Esophagus squamous epithelium (tissue), 5 donors: ENCODE measurements around the gene TSC2. TPM values are rescaled to one million over a fixed set of nuclear protein-coding genes. Genes with fewer than 3 reads are reported as not detected.
A peak's percentile ranks its signal among the peaks of the same experiment; 100 is the strongest.
"Not testable (repeated sequence)": the region's sequence is repeated elsewhere in the genome, so short reads cannot be mapped to it uniquely, and the experiment has no call there.

Source experiments
- DNase-seq: peaks from one replicate; lab custom pipeline; 2025; lab: John Stamatoyannopoulos, UW
- H3K27ac ChIP-seq, 4 donors: fragments of 200-600 bp; sonication (generic); one replicate each; pipeline ENCODE4 v1.5.1; 2016 to 2019; ENCODE audit warnings: mild to moderate bottlenecking in 1 of 4
- H3K27me3 ChIP-seq, 4 donors: fragments of 200-600 bp; sonication (generic); 1 replicate in 3 of 4; 2 replicates in 1 of 4; pipeline versions ENCODE4 v1.5.1 to v1.6.0; 2017 to 2021; ENCODE audit warnings: antibody characterized with exemption in 1 of 4
- H3K36me3 ChIP-seq, 3 donors: fragments of 200-600 bp; sonication (generic); one replicate each; pipeline ENCODE4 v1.5.1; 2016 to 2019
- H3K4me1 ChIP-seq, 3 donors: fragments of 200-600 bp; sonication (generic); one replicate each; pipeline ENCODE4 v1.5.1; 2017 to 2019
- H3K4me3 ChIP-seq, 4 donors: fragments of 200-600 bp; sonication (generic); 1 replicate in 3 of 4; 2 replicates in 1 of 4; pipeline ENCODE4 v1.5.1; 2016 to 2019; ENCODE audit warnings: mild to moderate bottlenecking in 2 of 4, moderate library complexity in 1 of 4
- H3K9me3 ChIP-seq, 3 donors: fragments of 200-600 bp; sonication (generic); one replicate each; pipeline ENCODE4 v1.5.1; 2016 to 2019
- POLR2A ChIP-seq, 4 donors: fragments of 450-650 bp; IDR thresholded peaks; one replicate each; pipeline ENCODE4 v1.6.1; 2017; ENCODE audit warnings: antibody characterized with exemption in 4 of 4, mild to moderate bottlenecking in 4 of 4, moderate library complexity in 3 of 4
- WGBS, 2 donors: methylation state at CpG; one replicate each; pipeline ENCODE4 v1.1.5; 2018; 5-methylcytosine and 5-hydroxymethylcytosine counted together
- intact Hi-C: fragments of 100-400 bp; cut with DNase I; formaldehyde crosslinking; loops from one replicate; pipeline ENCODE4 v1.15.0; 2022
- total RNA-seq, 4 donors: library from RNA; depleted of rRNA; stranded (reverse); fragments of >200 nt; gene quantifications; one replicate each; pipeline ENCODE4 v1.1.0, GENCODE V29; 2016
- TF ChIP-seq, protein P1 (sequence below), 6 experiments: fragments of 450-650 bp in 4 of 6; fragments of 200-600 bp in 2 of 6; sonication (generic) in 2 of 6; IDR thresholded peaks; one replicate each; pipeline ENCODE4 v1.5.1; 2016 to 2019; ENCODE audit warnings: antibody characterized with exemption in 6 of 6, mild to moderate bottlenecking in 4 of 6, moderate library complexity in 4 of 6
- donor health status: DM: yes; HTN: yes; CAD: no.

Gene TSC2
- total RNA-seq, 4 donors from 2014 or later: 22.8 to 79.7 (median 41.2) TPM

GRCh38 chr16:2009791-2010510, 37.8 kb upstream of the TSC2 start, which contains the start of gene ZNF598:
ZNF598 (minus strand) TSS chr16:2009821.
- 1 to 2% methylated on average over 9 to 16 of the region's 52 CpGs for WGBS, 2 donors
- Histone ChIP-seq H3K4me1 (peaks cover 33 to 58% (median 44%) of the 10 kb centered on the region in 3 donors), H3K36me3 (peaks cover 0 to 4% (median 0%) of the 10 kb centered on the region in 3 donors), H3K27ac (peak within 1 kb of the TSS; percentile 94 to 98 (median 96)), H3K9me3 (no peaks in the 10 kb centered on the region), H3K4me3 (peak within 1 kb of the TSS; percentile 58 to 98 (median 86)), H3K27me3 (no peaks in the 10 kb centered on the region)
- peak in 3 of 4 donors; percentile 81 to 97 (median 91) for TF ChIP-seq POLR2A (IDR thresholded peaks at IDR 0.05)
- TF ChIP-seq, protein P1, sequence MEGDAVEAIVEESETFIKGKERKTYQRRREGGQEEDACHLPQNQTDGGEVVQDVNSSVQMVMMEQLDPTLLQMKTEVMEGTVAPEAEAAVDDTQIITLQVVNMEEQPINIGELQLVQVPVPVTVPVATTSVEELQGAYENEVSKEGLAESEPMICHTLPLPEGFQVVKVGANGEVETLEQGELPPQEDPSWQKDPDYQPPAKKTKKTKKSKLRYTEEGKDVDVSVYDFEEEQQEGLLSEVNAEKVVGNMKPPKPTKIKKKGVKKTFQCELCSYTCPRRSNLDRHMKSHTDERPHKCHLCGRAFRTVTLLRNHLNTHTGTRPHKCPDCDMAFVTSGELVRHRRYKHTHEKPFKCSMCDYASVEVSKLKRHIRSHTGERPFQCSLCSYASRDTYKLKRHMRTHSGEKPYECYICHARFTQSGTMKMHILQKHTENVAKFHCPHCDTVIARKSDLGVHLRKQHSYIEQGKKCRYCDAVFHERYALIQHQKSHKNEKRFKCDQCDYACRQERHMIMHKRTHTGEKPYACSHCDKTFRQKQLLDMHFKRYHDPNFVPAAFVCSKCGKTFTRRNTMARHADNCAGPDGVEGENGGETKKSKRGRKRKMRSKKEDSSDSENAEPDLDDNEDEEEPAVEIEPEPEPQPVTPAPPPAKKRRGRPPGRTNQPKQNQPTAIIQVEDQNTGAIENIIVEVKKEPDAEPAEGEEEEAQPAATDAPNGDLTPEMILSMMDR (IDR thresholded peaks at IDR 0.05): peak in 1 of 6 experiments; percentile 6
- intact Hi-C loops: no loop called here
- DNase-seq: no peak

DNA sequence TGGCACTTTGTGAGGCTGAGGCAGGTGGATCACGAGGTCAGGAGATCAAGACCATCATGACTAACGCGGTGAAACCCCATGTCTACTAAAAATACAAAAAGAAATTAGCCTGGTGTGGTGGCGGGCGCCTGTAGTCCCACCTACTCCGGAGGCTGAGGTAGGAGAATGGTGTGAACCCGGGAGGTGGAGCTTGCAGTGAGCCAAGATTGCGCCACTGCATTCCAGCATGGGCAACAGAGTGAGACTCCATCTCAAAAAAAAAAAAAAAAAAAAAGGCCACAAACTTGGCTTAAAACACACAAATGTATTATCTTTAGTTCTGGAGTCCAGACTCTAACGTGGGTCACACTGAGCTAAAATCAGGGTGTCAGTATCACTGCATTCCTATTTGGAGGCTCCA, 36.1 kb upstream of the TSC2 start:
- DNase-seq, H3K4me3 ChIP-seq, H3K9me3 ChIP-seq, H3K36me3 ChIP-seq, H3K27ac ChIP-seq, H3K27me3 ChIP-seq, intact Hi-C loops: not testable (repeated sequence)
- H3K4me1 ChIP-seq: peaks cover 33 to 52% (median 35%) of the 10 kb centered on the region in 3 donors
- WGBS, 2 donors: 78 to 82% methylated on average over 6 to 9 of the region's 9 CpGs

- 77 to 83% methylated on average over 6 to 14 of the region's 15 CpGs for WGBS, 2 donors
- Histone ChIP-seq H3K4me1 (peaks cover 15 to 34% (median 17%) of the 10 kb centered on the region in 3 donors), H3K9me3 (no peaks in the 10 kb centered on the region), H3K36me3 (no peaks in the 10 kb centered on the region), H3K27ac (no peak overlapping the region), H3K27me3 (peaks cover 0 to 19% (median 0%) of the 10 kb centered on the region in 4 donors), H3K4me3 (no peak overlapping the region)
- no peak for TF ChIP-seq POLR2A (IDR thresholded peaks at IDR 0.05)
- TF ChIP-seq, protein P1 (IDR thresholded peaks at IDR 0.05): no peak
- DNase-seq: no peak
- intact Hi-C loops: no loop called here
Measured at GRCh38 chr16:2013527-2013926, 34.3 kb upstream of the TSC2 start.

DNA sequence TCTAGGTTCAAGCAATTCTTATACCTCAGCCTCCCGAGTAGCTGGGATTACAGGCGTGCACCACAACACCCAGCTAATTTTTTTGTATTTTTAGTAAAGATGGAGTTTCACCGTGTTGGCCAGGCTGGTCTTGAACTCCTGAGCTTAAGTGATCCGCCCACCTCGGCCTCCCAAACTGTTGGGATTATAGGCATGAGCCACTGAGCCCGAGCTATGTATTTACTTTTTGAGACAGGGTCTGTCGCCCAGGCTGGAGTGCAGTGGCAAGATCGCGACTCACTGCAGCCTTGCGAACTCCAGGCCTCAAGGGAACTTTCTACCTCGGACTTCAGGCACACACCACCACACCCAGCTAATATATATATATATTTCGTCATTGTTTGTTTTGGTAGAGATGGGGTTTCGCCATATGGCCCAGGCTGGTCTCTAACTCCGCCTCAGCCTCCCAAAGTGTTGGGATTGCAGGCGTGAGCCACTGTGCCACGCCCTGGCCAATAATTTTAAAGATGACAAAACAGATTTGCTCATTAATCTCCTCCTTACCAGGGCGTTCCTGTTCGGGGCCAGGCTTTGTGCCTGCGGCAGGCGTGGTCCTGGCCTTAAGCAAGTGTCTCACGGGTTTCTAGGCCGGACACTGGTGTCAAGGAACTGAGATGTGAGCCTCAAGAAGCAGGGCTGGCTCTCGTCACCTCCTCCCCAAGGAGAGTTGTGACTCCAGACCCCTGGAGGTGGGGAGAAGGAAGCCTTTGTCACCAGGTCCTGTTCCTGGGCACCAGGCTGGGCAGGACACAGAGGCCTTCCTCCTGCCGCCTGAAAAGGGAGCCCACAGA, 32.5 kb upstream of the TSC2 start:
- Histone ChIP-seq H3K4me1 (peaks cover 14 to 34% (median 17%) of the 10 kb centered on the region in 3 donors), H3K4me3 (no peak overlapping the region), H3K27ac (peak overlapping the region; percentile 58 to 78 (median 71)), H3K27me3 (peaks cover 3 to 37% (median 5%) of the 10 kb centered on the region in 4 donors), H3K36me3 (no peaks in the 10 kb centered on the region), H3K9me3 (no peaks in the 10 kb centered on the region)
- WGBS, 2 donors: 52 to 53% methylated on average over 18 to 23 of the region's 24 CpGs
- intact Hi-C loops: no loop called here
- DNase-seq: no peak
- no peak for TF ChIP-seq POLR2A (IDR thresholded peaks at IDR 0.05)
- TF ChIP-seq, protein P1 (IDR thresholded peaks at IDR 0.05): no peak

DNA sequence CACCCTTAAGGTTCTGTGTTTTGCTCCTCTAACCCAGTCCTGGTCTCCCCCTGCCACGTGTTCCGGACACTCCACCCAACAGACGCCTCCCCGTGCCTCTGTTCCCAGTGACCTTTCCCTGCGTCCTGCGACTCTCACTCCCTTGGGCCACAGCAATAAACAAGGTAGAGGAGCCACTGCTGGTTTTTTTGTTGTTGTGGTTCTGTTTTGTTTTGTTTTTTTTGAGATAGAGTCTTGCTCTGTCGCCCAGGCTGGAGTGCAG, 31.9 kb upstream of the TSC2 start:
- Histone ChIP-seq H3K4me3 (no peak overlapping the region), H3K4me1 (peaks cover 14 to 34% (median 18%) of the 10 kb centered on the region in 3 donors), H3K9me3 (no peaks in the 10 kb centered on the region), H3K27me3 (peaks cover 3 to 42% (median 11%) of the 10 kb centered on the region in 4 donors), H3K36me3 (no peaks in the 10 kb centered on the region), H3K27ac (peak overlapping the region; percentile 58 to 78 (median 70))
- 71 to 79% methylated on average over 3 to 7 of the region's 7 CpGs for WGBS, 2 donors
- no peak for TF ChIP-seq POLR2A (IDR thresholded peaks at IDR 0.05)
- TF ChIP-seq, protein P1 (IDR thresholded peaks at IDR 0.05): no peak
- intact Hi-C loops: no loop called here
- no peak for DNase-seq
